ENCODE data around the gene ACD.

GRCh38 chr16:67663151-67663876 lies 3.3 kb upstream of the ACD start:
- TF ChIP-seq CTCF (IDR thresholded peaks at IDR 0.05) = peak; percentile 31
- TF ChIP-seq EZH2 (IDR thresholded peaks at IDR 0.05; ENCODE audit: borderline replicate concordance, insufficient read depth, low read depth, low read length, poor library complexity, severe bottlenecking) = no peak
